Activated T-cell treated with anti-CD3 and anti-CD28 coated beads for 1 hour (primary cell): ENCODE results near the gene NDUFAF5.

Experiments used
- DNase-seq: peaks from one replicate; pipeline ENCODE4 v3.0.0-alpha.2; 2020; ENCODE audit warnings: low read depth

Gene NDUFAF5

GRCh38 chr20:13822459-13822858 is 37.6 kb downstream of the NDUFAF5 start:
- no peak for DNase-seq

DNA sequence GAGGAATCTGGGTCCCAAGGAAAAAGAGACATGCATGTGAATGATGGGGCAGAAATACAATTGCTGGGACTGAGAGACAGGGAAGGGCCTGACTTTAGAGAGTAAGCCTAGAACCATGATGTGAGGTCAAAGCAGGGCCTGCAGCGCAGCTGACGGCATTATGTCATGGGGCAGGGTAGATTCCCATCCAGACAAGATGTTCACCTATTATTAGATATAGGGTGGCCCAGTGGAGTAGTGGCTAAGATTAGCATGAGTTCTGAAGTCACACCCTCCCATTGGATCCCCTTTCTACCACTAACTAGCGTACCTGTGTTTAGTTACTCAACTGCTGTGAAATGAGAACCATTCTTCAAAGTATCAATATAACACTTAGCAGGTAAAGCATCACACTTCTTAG is 39.6 kb downstream of the NDUFAF5 start:
- no peak for DNase-seq

DNA sequence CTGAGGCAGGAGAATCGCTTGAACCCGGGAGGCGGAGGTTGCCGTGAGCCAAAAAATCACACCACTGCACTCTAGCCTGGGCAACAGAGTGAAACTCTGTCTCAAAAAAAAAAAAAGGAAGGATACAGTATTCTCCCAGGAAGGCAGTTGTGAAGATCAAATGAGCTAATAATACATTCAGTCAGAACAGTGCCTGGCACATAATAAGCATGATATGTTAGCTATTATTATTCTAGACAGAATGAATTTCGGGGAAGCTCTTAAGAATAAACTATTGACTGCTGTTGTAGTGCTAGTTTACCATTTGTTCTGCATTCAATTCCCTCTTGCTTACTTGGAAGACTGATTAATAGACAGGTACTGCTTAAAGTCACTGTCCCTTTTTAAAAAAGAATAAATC is 40.6 kb downstream of the NDUFAF5 start:
- DNase-seq, result no peak

GRCh38 chr20:13831476-13831875 is 46.6 kb downstream of the NDUFAF5 start:
- DNase-seq, result no peak

- DNase-seq, result no peak
These were observed 53.8 kb downstream of the NDUFAF5 start for GRCh38 chr20:13838664-13839063.

GRCh38 chr20:13839421-13840092 is 54.7 kb downstream of the NDUFAF5 start:
- no peak for DNase-seq

DNA sequence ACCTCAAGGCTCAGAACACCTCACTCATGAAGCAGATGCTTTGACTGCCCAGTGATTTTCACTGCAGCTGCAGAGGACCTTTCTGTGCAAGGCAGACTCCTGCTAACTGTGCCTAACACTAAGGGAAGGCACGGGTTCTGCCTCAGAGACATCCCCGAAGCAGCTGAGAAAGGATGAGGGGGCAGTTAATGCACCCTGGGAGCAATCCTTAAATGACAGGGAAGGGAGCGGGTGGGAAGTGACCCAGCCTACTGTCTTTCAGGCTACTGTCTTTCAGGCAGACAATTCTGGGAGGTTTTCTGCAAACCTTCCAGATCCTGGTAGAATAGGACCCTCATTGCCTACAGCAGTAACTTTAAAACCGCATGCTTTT is 55.3 kb downstream of the NDUFAF5 start:
- no peak for DNase-seq

- DNase-seq, result no peak
These were observed 56.4 kb downstream of the NDUFAF5 start for GRCh38 chr20:13841206-13841605.

GRCh38 chr20:13844296-13844695 is 59.5 kb downstream of the NDUFAF5 start:
- no peak for DNase-seq

- DNase-seq, result no peak
These were observed 66.5 kb downstream of the NDUFAF5 start for GRCh38 chr20:13851279-13851678.

DNA sequence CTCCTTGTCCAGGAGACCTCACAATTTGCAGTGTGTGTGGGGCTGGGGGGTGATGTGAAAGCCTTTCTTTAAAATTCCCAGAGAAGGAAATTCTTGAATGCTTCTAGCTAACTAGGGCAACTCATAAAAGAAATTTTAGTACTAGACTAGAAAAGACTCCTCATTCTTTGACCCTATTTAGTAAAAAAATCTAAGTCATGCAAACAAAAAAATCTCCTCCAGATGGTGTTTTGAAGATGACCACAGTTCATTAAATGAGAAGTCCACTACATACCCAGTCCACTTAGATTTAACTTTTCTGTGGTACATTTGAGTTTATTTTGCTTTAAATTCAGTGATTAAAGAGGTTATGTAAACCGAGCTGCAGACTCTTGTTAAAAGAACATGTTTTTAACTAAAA is 67.5 kb downstream of the NDUFAF5 start:
- no peak for DNase-seq

- DNase-seq, result no peak
These were observed 70.8 kb downstream of the NDUFAF5 start for GRCh38 chr20:13855613-13856012.

GRCh38 chr20:13856354-13856753 is 71.5 kb downstream of the NDUFAF5 start:
- DNase-seq, result no peak

DNA sequence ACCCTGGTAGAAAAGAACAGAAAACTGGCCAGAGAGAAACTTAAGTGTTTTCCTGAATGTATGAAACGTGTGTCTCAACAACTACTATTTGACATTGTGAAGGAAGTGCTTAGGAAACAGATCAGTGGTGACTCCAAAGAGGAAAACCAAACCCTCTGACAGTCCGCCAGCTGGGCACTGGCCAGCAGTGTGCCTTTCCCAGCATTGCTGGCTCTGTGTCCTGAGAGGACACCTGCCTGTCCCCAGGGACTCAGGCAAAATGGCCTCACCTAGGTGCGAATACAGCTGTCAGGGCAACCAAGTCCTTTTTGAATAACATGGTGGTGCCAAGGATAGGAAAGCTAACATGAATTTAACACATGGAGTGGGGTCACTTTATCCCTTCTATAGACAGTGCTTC is 72.5 kb downstream of the NDUFAF5 start:
- no peak for DNase-seq

GRCh38 chr20:13857961-13858360 is 73.1 kb downstream of the NDUFAF5 start:
- no peak for DNase-seq

DNA sequence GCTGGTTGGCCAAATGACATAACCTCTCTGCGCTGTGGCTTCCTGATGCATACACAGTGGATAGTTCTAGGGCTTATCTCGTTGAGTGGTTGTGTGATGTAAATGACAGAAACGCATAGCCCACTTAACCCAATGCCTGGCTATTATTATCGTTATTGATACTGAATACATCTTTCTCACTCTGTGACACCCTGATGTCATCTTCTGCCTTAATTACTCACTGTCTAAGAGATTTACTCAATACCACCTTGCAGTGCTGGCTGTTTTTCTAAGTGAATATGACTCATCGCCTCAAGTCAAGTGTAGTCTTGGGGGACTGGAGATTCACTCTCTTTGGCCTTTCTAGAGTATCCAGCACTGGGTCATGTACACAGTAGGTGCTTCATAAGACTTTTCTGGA is 73.6 kb downstream of the NDUFAF5 start:
- DNase-seq, result no peak

GRCh38 chr20:13858871-13859270 is 74.0 kb downstream of the NDUFAF5 start:
- no peak for DNase-seq

DNA sequence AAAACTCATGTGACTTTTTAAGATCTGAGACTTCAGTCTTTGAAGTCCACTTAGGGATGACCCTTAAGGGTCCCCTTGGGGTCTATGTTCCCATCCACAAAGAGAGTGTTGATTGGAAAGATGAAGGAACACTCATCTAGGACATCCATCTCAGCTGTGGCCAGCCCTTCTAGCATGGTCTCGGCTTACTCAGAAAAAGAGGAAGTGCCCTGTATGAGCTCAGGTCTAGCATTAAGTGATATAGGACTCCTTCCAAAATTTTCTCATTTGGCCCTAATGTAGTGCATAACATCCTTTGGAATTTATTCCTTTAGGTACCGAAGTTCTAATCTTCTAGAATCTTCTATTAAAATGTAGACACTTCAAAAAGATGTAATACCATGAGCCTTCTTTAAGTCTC is 77.4 kb downstream of the NDUFAF5 start:
- DNase-seq, result no peak

DNA sequence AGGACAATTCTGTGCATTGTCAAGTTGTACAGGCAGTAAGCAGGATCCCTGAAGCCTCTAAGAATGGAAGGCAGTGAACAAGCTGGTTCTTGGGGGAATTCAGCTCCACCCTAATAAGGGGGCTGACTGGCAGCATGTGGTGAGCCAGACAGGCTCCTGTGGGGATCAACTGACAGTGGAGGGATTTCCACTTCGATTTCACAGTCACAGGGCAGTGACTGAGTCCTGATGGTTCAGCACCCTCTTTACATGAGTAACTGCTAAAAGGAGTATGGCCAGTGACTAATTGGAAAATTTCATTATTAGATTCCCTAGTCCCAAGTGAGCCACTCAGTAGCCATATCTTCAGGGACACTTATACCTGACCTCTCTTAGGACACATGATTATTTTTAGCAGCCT is 78.4 kb downstream of the NDUFAF5 start:
- no peak for DNase-seq

DNA sequence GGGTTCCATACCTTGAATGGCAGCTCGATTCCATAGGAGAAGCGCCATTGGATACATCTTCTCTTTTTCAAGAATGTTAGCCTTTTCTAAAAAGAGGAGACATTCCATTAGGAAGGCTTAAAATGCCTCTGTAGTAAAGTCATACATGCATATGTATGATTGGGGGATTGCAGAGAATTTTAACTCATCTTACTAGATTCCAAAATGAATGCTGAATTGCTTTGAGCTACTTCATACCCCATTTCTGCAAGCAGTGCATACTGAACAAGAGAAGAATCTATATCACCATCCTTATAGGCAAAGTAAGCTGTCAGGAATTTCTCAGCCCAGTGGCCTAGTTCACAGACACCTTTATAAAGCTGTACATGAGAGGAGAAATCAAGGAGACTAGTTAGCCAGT is 80.3 kb downstream of the NDUFAF5 start:
- DNase-seq, result no peak

GRCh38 chr20:13865791-13866351 is 81.0 kb downstream of the NDUFAF5 start:
- DNase-seq, result no peak

- DNase-seq, result no peak
These were observed 83.5 kb downstream of the NDUFAF5 start for GRCh38 chr20:13868331-13868730.

- no peak for DNase-seq
These were observed 85.4 kb downstream of the NDUFAF5 start for GRCh38 chr20:13870170-13870748.
